Hepatocyte (in vitro differentiated cells): ENCODE measurements around the gene SNCA.

Experiments
- CTCF ChIP-seq: fragments of 200-600 bp; sonication (generic); IDR thresholded peaks from 2 replicates; pipeline ENCODE4 v1.5.1; 2016; ENCODE audit warnings: antibody characterized with exemption, mild to moderate bottlenecking; ENCODE audit not compliant: poor library complexity
- EZH2phosphoT487 ChIP-seq: fragments of 200-600 bp; sonication (generic); IDR thresholded peaks from one replicate; pipeline ENCODE4 v1.6.1; 2018; ENCODE audit warnings: antibody characterized with exemption, mild to moderate bottlenecking, low read depth, moderate library complexity; ENCODE audit not compliant: unreplicated experiment, severe bottlenecking

GRCh38 chr4:89835413-89835812 is 1.5 kb downstream of the SNCA start:
- TF ChIP-seq CTCF = no peak
- no peak for TF ChIP-seq EZH2phosphoT487
